ENCODE measurements around the gene TCF7L2.
A peak's percentile ranks its signal among the peaks of the same experiment; 100 is the strongest.

The TCF7L2 gene

GRCh38 chr10:113126229-113127201 is 176.5 kb downstream of the TCF7L2 start:
- DNase-seq (ENCODE audit: low spot score) = peak; percentile 85

GRCh38 chr10:113127261-113127900 is 177.3 kb downstream of the TCF7L2 start:
- no peak for DNase-seq (ENCODE audit: low spot score)

GRCh38 chr10:113127901-113128283 is 177.8 kb downstream of the TCF7L2 start:
- no peak for DNase-seq (ENCODE audit: low spot score)

- no peak for DNase-seq (ENCODE audit: low spot score)
These were observed 178.5 kb downstream of the TCF7L2 start for GRCh38 chr10:113128450-113129070.

- DNase-seq (ENCODE audit: low spot score) = no peak
These were observed 179.1 kb downstream of the TCF7L2 start for GRCh38 chr10:113129117-113129516.

GRCh38 chr10:113130014-113130641 is 180.1 kb downstream of the TCF7L2 start:
- DNase-seq (ENCODE audit: low spot score) = no peak

GRCh38 chr10:113131613-113132261 is 181.7 kb downstream of the TCF7L2 start:
- no peak for DNase-seq (ENCODE audit: low spot score)

- no peak for DNase-seq (ENCODE audit: low spot score)
These were observed 182.6 kb downstream of the TCF7L2 start for GRCh38 chr10:113132591-113133121.

- no peak for DNase-seq (ENCODE audit: low spot score)
These were observed 183.6 kb downstream of the TCF7L2 start for GRCh38 chr10:113133497-113134115.

- no peak for DNase-seq (ENCODE audit: low spot score)
These were observed 185.0 kb downstream of the TCF7L2 start for GRCh38 chr10:113135025-113135424.

- DNase-seq (ENCODE audit: low spot score) = no peak
These were observed 188.1 kb downstream of the TCF7L2 start for GRCh38 chr10:113137941-113138685.

- no peak for DNase-seq (ENCODE audit: low spot score)
These were observed 189.0 kb downstream of the TCF7L2 start for GRCh38 chr10:113138937-113139585.

- no peak for DNase-seq (ENCODE audit: low spot score)
These were observed 189.7 kb downstream of the TCF7L2 start for GRCh38 chr10:113139699-113140098.

GRCh38 chr10:113140143-113141011 is 190.3 kb downstream of the TCF7L2 start:
- DNase-seq (ENCODE audit: low spot score) = no peak

GRCh38 chr10:113142601-113143362 is 192.7 kb downstream of the TCF7L2 start:
- DNase-seq (ENCODE audit: low spot score) = no peak

GRCh38 chr10:113144576-113144975 is 194.5 kb downstream of the TCF7L2 start:
- DNase-seq (ENCODE audit: low spot score) = no peak

GRCh38 chr10:113148071-113148825 is 198.2 kb downstream of the TCF7L2 start:
- no peak for DNase-seq (ENCODE audit: low spot score)
